ENCODE data around the gene DNAH10. TPM values are rescaled to one million over a fixed set of nuclear protein-coding genes. Genes with fewer than 3 reads are reported as not detected.
A peak's percentile ranks its signal among the peaks of the same experiment; 100 is the strongest.
"Not testable (repeated sequence)": the region's sequence is repeated elsewhere in the genome, so short reads cannot be mapped to it uniquely, and the experiment has no call there.

The DNAH10 gene
- total and polyA plus RNA-seq, 7 experiments from 2014 or later: 0.05 to 0.50 (median 0.10) TPM

DNA sequence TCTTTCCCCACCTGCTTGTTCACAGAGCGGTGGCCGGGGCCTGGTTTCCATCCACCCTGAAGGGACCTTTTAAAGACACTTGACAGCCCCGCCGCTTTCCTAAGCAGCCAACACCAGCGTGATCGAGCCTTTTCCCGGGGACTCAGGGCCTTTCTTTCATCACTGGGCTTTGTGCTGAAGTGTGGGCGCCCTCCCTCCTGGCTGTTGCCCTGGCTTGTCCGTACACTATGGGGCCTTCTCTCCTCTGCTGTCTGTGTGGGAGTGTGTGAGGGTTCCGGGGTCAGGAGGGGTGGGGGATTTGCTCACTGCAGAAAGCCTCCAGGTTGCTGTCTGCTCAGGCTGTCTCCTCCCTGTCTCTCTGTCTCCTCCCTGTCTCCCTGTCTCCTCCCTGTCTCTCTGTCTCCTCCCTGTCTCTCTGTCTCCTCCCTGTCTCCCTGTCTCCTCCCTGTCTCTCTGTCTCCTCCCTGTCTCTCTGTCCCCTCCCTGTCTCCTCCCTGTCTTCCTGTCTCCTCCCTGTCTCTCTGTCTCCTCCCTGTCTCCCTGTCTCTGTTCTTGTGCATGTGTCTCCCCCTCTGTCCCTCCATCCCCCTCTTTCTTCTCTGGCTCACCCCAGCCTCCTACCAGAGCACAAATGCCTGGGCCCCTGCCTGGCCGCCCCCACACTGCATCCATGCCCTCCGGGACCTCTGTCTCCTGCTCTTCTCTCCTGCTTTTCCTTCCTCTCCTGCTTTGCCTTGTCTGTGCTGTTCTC lies 145.8 kb downstream of the DNAH10 start:
- H3K4me1 Mint-ChIP-seq: peaks cover 8 to 21% (median 14%) of the 10 kb centered on the region in 7 donors
- Histone ChIP-seq H3K27me3 (ENCODE audit: control insufficient read depth in 2 of 2, insufficient read depth in 2 of 2, low read length in 2 of 2) (no peaks in the 10 kb centered on the region), H3K27ac (ENCODE audit: low read depth, low read length) (no peak overlapping the region), H3K9me3 (ENCODE audit: control insufficient read depth in 2 of 3, low read length in 3 of 3) (no peaks in the 10 kb centered on the region), H3K36me3 (ENCODE audit: control insufficient read depth in 2 of 3, insufficient read depth in 3 of 3, low read length in 3 of 3) (no peaks in the 10 kb centered on the region), H3K4me1 (ENCODE audit: control insufficient read depth in 2 of 2, insufficient read depth in 2 of 2, low read length in 2 of 2) (no peaks in the 10 kb centered on the region), H3K4me3 (ENCODE audit: low read length) (no peak overlapping the region)
- CTCF ChIA-PET: interaction anchor here (3.1 kb wide), 1 partner anchor 76 kb away, joined by 14 read pairs; no protein-coding TSS in a partner anchor
- H3K4me3 Mint-ChIP-seq: no peak overlapping the region
- peaks cover 0 to 7% (median 0%) of the 10 kb centered on the region in 5 donors for H3K27me3 Mint-ChIP-seq
- H3K27ac Mint-ChIP-seq: peak overlapping the region in 2 of 9 donors; percentile 21 to 51
- ATAC-seq (no peak), DNase-seq (no peak)
- POLR2A ChIA-PET: no interaction called here
- peaks cover 0 to 8% (median 0%) of the 10 kb centered on the region in 11 donors for H3K9me3 Mint-ChIP-seq
- intact Hi-C loops (cut with micrococcal nuclease): loop anchor here in 1 of 2 donors (5.0 kb wide), 1 partner anchor 864 kb away; no protein-coding TSS in a partner anchor
- no peaks in the 10 kb centered on the region for H3K36me3 Mint-ChIP-seq

DNA sequence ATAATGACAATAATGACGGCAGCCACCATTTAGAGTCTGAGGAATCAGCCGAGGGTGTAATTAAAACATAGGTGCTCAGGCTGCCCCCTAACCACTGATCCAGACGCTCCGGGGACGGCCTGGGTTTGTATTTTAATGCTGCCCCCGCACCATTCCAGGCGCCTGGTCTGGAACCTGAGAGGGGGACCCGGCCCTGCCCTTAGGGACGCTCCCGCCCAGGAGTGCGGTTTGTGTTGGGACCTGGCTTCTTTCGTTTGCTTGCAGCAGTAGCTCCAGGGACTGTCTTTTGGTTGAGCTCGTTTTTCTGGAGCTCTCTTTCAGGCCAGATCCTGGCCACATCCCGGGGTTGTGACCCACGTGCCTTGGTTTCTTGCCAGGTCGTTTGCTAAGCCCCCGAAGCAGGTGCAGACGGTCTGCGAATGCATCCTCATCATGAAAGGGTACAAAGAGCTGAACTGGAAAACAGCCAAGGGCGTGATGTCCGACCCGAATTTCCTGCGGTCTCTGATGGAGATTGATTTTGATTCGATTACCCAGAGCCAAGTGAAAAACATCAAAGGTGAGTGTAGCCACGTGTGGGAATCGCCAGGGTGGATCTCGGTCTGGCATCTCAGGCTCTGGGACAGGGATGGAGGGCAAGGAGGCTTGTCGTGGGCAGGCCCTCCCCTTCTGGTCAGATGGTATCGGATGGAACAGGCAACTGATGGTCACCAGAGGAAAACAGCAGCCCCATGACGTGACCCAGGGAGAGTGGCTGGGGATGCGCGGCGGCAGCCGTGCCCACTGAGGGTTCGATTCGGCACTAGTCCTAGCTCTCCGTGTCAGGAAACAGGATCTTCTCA lies 147.0 kb downstream of the DNAH10 start:
- ATAC-seq (no peak), DNase-seq (no peak)
- no peaks in the 10 kb centered on the region for H3K4me1 ChIP-seq (ENCODE audit: control insufficient read depth in 2 of 2, insufficient read depth in 2 of 2, low read length in 2 of 2)
- no peaks in the 10 kb centered on the region for H3K9me3 ChIP-seq (ENCODE audit: control insufficient read depth in 2 of 3, low read length in 3 of 3)
- no peak overlapping the region for H3K27ac ChIP-seq (ENCODE audit: low read depth, low read length)
- CTCF ChIA-PET: interaction anchor here (1.6 to 3.1 kb wide), 2 partner anchors 75 to 78 kb away, joined by 9 to 14 read pairs; no protein-coding TSS in a partner anchor
- Mint-ChIP-seq H3K4me1 (peaks cover 8 to 21% (median 14%) of the 10 kb centered on the region in 7 donors), H3K27me3 (peaks cover 0 to 7% (median 0%) of the 10 kb centered on the region in 5 donors), H3K9me3 (peaks cover 0 to 7% (median 0%) of the 10 kb centered on the region in 11 donors), H3K4me3 (no peak overlapping the region), H3K27ac (peak overlapping the region in 3 of 9 donors; percentile 16 to 67 (median 51)), H3K36me3 (no peaks in the 10 kb centered on the region)
- no peaks in the 10 kb centered on the region for H3K36me3 ChIP-seq (ENCODE audit: control insufficient read depth in 2 of 3, insufficient read depth in 3 of 3, low read length in 3 of 3)
- intact Hi-C loops (cut with micrococcal nuclease): loop anchor here in 1 of 2 donors (5.0 kb wide), 1 partner anchor 863 kb away; no protein-coding TSS in a partner anchor
- POLR2A ChIA-PET: no interaction called here
- H3K4me3 ChIP-seq (ENCODE audit: low read length): no peak overlapping the region
- no peaks in the 10 kb centered on the region for H3K27me3 ChIP-seq (ENCODE audit: control insufficient read depth in 2 of 2, insufficient read depth in 2 of 2, low read length in 2 of 2)

DNA sequence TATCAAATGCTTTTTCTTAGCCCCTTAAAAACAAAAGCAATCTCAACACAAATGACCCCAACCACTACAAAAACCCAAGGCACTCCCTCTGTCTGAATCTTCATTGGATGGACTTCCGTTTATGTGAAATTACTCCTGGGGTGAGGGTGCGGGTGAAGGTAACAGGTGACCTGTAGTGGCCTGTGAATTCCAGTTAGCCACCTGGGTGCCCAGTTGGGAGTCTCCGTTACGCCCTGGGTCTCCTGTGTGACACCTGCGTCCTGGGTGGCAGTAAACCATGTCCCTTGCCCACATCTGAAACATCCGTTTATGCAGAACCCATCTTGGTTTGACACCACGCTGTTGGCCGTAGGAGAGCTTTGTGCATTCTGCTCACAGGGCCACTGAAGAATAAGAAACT lies 148.0 kb downstream of the DNAH10 start:
- ATAC-seq: peak; percentile 3
- no peak overlapping the region for H3K4me3 Mint-ChIP-seq
- peaks cover 0 to 7% (median 0%) of the 10 kb centered on the region in 11 donors for H3K9me3 Mint-ChIP-seq
- no peaks in the 10 kb centered on the region for H3K27me3 ChIP-seq (ENCODE audit: control insufficient read depth in 2 of 2, insufficient read depth in 2 of 2, low read length in 2 of 2)
- H3K27ac ChIP-seq (ENCODE audit: low read depth, low read length): no peak overlapping the region
- H3K36me3 ChIP-seq (ENCODE audit: control insufficient read depth in 2 of 3, insufficient read depth in 3 of 3, low read length in 3 of 3): no peaks in the 10 kb centered on the region
- peaks cover 8 to 21% (median 14%) of the 10 kb centered on the region in 7 donors for H3K4me1 Mint-ChIP-seq
- H3K27ac Mint-ChIP-seq: peak overlapping the region in 6 of 9 donors; percentile 23 to 82 (median 60)
- CTCF ChIA-PET: interaction anchor here (1.6 to 3.1 kb wide), 2 partner anchors 74 to 77 kb away, joined by 9 to 14 read pairs; no protein-coding TSS in a partner anchor
- no peak overlapping the region for H3K4me3 ChIP-seq (ENCODE audit: low read length)
- no peaks in the 10 kb centered on the region for H3K9me3 ChIP-seq (ENCODE audit: control insufficient read depth in 2 of 3, low read length in 3 of 3)
- POLR2A ChIA-PET: no interaction called here
- no peak for DNase-seq
- peaks cover 0 to 5% (median 0%) of the 10 kb centered on the region in 5 donors for H3K27me3 Mint-ChIP-seq
- intact Hi-C loops (cut with micrococcal nuclease): no loop called here
- H3K36me3 Mint-ChIP-seq: no peaks in the 10 kb centered on the region
- no peaks in the 10 kb centered on the region for H3K4me1 ChIP-seq (ENCODE audit: control insufficient read depth in 2 of 2, insufficient read depth in 2 of 2, low read length in 2 of 2)

DNA sequence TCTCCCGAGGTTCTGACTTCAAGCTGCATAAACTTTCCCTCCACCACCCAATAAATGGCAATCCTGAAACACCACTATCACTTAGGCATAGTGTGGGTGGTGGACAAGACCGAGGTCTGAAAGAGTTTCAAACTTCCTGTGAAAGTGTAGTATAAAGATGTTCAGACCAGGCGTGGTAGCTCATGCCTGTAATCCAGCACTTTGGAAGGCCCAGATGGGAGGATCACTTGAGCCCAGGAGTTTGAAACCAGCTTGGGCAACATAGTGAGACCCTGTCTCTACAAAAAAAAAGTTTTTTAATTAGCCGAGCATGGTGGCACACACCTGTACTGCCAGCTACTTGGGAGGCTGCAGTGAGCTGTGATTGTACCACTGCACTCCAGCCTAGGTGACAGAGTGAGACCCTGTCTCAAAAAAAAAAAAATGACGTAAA lies 148.7 kb downstream of the DNAH10 start:
- CTCF ChIA-PET: interaction anchor here (0.9 to 3.1 kb wide), 3 partner anchors 73 to 121 kb away, joined by 3 to 14 read pairs (median 9); no protein-coding TSS in a partner anchor
- peaks cover 4 to 15% (median 10%) of the 10 kb centered on the region in 7 donors for H3K4me1 Mint-ChIP-seq
- H3K9me3 Mint-ChIP-seq: peaks cover 0 to 7% (median 0%) of the 10 kb centered on the region in 11 donors
- H3K4me3 ChIP-seq (ENCODE audit: low read length): no peak overlapping the region
- intact Hi-C loops (cut with micrococcal nuclease): no loop called here
- no peaks in the 10 kb centered on the region for H3K27me3 ChIP-seq (ENCODE audit: control insufficient read depth in 2 of 2, insufficient read depth in 2 of 2, low read length in 2 of 2)
- no peak overlapping the region for H3K27ac ChIP-seq (ENCODE audit: low read depth, low read length)
- peak overlapping the region in 1 of 10 donors; percentile 4 for H3K4me3 Mint-ChIP-seq
- ATAC-seq (peak; percentile 46), DNase-seq (peak in 1 of 9 donors; percentile 13)
- H3K27ac Mint-ChIP-seq: peak overlapping the region in 8 of 9 donors; percentile 23 to 82 (median 60)
- H3K9me3 ChIP-seq (ENCODE audit: control insufficient read depth in 2 of 3, low read length in 3 of 3): no peaks in the 10 kb centered on the region
- H3K4me1 ChIP-seq (ENCODE audit: control insufficient read depth in 2 of 2, insufficient read depth in 2 of 2, low read length in 2 of 2): no peaks in the 10 kb centered on the region
- H3K36me3 Mint-ChIP-seq: no peaks in the 10 kb centered on the region
- H3K36me3 ChIP-seq (ENCODE audit: control insufficient read depth in 2 of 3, insufficient read depth in 3 of 3, low read length in 3 of 3): no peaks in the 10 kb centered on the region
- no peaks in the 10 kb centered on the region for H3K27me3 Mint-ChIP-seq
- POLR2A ChIA-PET: no interaction called here

DNA sequence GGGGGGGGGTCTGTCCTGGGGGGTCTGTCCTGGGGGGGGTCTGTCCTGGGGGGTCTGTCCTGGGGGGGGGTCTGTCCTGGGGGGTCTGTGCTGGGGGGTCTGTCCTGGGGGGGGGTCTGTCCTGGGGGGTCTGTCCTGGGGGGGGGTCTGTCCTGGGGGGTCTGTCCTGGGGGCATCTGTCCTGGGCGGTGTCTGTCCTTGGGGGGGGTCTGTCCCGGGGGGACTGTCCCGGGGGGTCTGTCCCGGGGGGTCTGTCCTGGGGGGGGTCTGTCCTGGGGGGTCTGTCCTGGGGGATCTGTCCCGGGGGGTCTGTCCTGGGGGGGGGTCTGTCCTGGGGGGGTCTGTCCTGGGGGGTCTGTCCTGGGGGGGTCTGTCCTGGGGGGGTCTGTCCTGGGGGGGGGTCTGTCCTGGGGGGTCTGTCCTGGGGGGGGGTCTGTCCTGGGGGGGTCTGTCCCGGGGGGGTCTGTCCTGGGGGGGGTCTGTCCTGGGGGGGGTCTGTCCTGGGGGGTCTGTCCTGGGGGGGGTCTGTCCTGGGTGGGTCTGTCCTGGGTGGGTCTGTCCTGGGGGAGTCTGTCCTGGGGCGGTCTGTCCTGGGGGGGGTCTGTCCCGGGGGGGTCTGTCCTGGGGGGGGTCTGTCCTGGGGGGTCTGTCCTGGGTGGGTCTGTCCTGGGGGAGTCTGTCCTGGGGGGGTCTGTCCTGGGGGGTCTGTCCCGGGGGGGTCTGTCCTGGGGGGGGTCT lies 149.7 kb downstream of the DNAH10 start:
- not testable (repeated sequence) for DNase-seq, H3K4me3 Mint-ChIP-seq

More for the DNA sequence above, 149.7 kb downstream of the DNAH10 start:
- H3K9me3 Mint-ChIP-seq; H3K9me3 ChIP-seq (ENCODE audit: control insufficient read depth in 2 of 3, low read length in 3 of 3); intact Hi-C loops (cut with micrococcal nuclease); H3K4me1 ChIP-seq (ENCODE audit: control insufficient read depth in 2 of 2, insufficient read depth in 2 of 2, low read length in 2 of 2); H3K27me3 Mint-ChIP-seq; H3K36me3 ChIP-seq (ENCODE audit: control insufficient read depth in 2 of 3, insufficient read depth in 3 of 3, low read length in 3 of 3); ATAC-seq; H3K27ac Mint-ChIP-seq; H3K36me3 Mint-ChIP-seq; H3K27ac ChIP-seq (ENCODE audit: low read depth, low read length); POLR2A ChIA-PET; H3K4me3 ChIP-seq (ENCODE audit: low read length); H3K27me3 ChIP-seq (ENCODE audit: control insufficient read depth in 2 of 2, insufficient read depth in 2 of 2, low read length in 2 of 2): not testable (repeated sequence)
- peaks cover 4 to 15% (median 10%) of the 10 kb centered on the region in 7 donors for H3K4me1 Mint-ChIP-seq
- CTCF ChIA-PET: interaction anchor here (0.9 kb wide), 1 partner anchor 120 kb away, joined by 3 read pairs; no protein-coding TSS in a partner anchor

Data from naive thymus-derived CD4-positive, alpha-beta T cell (primary cell).